NCI-H2029 treated with DMSO at 0.1 percent for 48 hours (cell line): ENCODE results near the gene TPM3.
A peak's percentile ranks its signal among the peaks of the same experiment; 100 is the strongest.
"Not testable (repeated sequence)": the region's sequence is repeated elsewhere in the genome, so short reads cannot be mapped to it uniquely, and the experiment has no call there.

Experiments used
- DNase-seq: peaks from one replicate; lab custom pipeline; 2025; lab: John Stamatoyannopoulos, UW

TPM3 gene

GRCh38 chr1:154205778-154206177, 13.9 kb upstream of the TPM3 start:
- DNase-seq = not testable (repeated sequence)

GRCh38 chr1:154199563-154199879, 7.6 kb upstream of the TPM3 start:
- no peak for DNase-seq

GRCh38 chr1:154198756-154199562, 7.1 kb upstream of the TPM3 start:
- DNase-seq = no peak

GRCh38 chr1:154193821-154194220, 1.9 kb upstream of the TPM3 start:
- DNase-seq = peak; percentile 68

- DNase-seq = no peak
These were observed 576 bp upstream of the TPM3 start for GRCh38 chr1:154192476-154192875.

GRCh38 chr1:154190550-154190949, 1.4 kb downstream of the TPM3 start:
- no peak for DNase-seq

GRCh38 chr1:154186852-154187501, 4.9 kb downstream of the TPM3 start:
- no peak for DNase-seq

GRCh38 chr1:154186177-154186576, 5.7 kb downstream of the TPM3 start:
- peak; percentile 58 for DNase-seq

GRCh38 chr1:154183046-154183915, 8.6 kb downstream of the TPM3 start:
- peak; percentile 87 for DNase-seq

GRCh38 chr1:154182344-154183045, 9.4 kb downstream of the TPM3 start:
- no peak for DNase-seq

GRCh38 chr1:154181944-154182343, 10.0 kb downstream of the TPM3 start:
- no peak for DNase-seq

GRCh38 chr1:154179946-154180687, 11.8 kb downstream of the TPM3 start:
- DNase-seq = no peak

GRCh38 chr1:154178911-154179811, 12.7 kb downstream of the TPM3 start:
- DNase-seq = no peak

- DNase-seq = no peak
These were observed 13.9 kb downstream of the TPM3 start for GRCh38 chr1:154178013-154178412.

- DNase-seq = no peak
These were observed 15.6 kb downstream of the TPM3 start for GRCh38 chr1:154176337-154176736.

GRCh38 chr1:154174654-154175053, 17.2 kb downstream of the TPM3 start:
- no peak for DNase-seq

- DNase-seq = no peak
These were observed 20.0 kb downstream of the TPM3 start for GRCh38 chr1:154171880-154172279.

GRCh38 chr1:154171223-154171583, 20.7 kb downstream of the TPM3 start:
- no peak for DNase-seq

- no peak for DNase-seq
These were observed 21.2 kb downstream of the TPM3 start for GRCh38 chr1:154170547-154171222.

- no peak for DNase-seq
These were observed 24.4 kb downstream of the TPM3 start for GRCh38 chr1:154167461-154167860.
